ENCODE measurements around the gene GALR2. TPM values are rescaled to one million over a fixed set of nuclear protein-coding genes. Genes with fewer than 3 reads are reported as not detected.

Gene GALR2
- total RNA-seq, 1 donor from 2014 or later: 3.3 TPM

DNA sequence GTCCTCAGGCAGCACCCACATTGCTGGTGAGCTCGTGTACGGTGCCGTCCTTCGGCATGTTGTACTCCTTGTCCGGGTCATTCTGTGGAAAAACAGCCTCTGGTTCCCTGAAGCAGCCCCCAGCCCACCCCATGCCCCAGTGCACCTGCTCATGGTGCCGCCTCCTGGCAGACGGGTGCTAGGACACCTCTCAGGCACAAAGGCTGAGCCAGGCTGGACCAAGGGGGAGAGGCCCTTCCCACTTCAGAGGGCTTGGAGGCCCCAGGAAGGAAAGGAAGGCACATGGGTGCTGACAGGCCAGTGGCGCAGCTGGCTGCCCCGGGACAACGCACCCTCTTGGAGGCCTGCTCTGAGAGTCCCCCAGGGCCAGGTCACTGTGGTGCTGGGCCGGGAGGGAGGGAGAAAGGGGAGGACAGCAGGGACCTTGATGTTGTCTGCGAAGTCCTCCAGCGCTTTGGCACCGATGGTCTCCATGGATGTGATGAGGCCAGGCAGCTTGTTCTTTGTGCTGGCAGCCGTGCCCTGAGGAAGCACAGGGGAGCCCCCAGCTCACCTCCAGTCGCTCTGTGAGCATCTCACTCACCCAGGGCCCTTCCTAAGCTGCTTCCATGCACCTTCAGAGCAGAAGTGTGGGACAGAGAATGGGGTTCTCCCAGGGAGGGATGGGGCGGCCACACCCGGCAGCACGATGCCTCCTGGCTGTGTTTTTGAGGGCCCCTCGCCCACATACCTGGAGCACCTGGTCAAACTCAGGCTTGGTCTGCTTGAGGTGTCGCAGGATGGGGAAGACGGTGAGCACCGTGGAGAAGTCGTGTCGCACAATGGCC is 13.7 kb downstream of the GALR2 start:
- DNase-seq: no peak
- TF ChIP-seq, protein P1, sequence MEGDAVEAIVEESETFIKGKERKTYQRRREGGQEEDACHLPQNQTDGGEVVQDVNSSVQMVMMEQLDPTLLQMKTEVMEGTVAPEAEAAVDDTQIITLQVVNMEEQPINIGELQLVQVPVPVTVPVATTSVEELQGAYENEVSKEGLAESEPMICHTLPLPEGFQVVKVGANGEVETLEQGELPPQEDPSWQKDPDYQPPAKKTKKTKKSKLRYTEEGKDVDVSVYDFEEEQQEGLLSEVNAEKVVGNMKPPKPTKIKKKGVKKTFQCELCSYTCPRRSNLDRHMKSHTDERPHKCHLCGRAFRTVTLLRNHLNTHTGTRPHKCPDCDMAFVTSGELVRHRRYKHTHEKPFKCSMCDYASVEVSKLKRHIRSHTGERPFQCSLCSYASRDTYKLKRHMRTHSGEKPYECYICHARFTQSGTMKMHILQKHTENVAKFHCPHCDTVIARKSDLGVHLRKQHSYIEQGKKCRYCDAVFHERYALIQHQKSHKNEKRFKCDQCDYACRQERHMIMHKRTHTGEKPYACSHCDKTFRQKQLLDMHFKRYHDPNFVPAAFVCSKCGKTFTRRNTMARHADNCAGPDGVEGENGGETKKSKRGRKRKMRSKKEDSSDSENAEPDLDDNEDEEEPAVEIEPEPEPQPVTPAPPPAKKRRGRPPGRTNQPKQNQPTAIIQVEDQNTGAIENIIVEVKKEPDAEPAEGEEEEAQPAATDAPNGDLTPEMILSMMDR (IDR thresholded peaks at IDR 0.05; ENCODE audit: partially characterized antibody, unreplicated experiment): no peak
- H3K9me3 Mint-ChIP-seq (ENCODE audit: unreplicated experiment): no peaks in the 10 kb centered on the region
- no peak overlapping the region for H3K4me3 Mint-ChIP-seq (ENCODE audit: unreplicated experiment)
- H3K27me3 Mint-ChIP-seq (ENCODE audit: unreplicated experiment): peaks cover 11% of the 10 kb centered on the region
- H3K4me1 Mint-ChIP-seq (ENCODE audit: low read depth, unreplicated experiment): no peaks in the 10 kb centered on the region
- H3K27ac Mint-ChIP-seq (ENCODE audit: unreplicated experiment): no peak overlapping the region
- H3K36me3 Mint-ChIP-seq (ENCODE audit: unreplicated experiment): peaks cover 5% of the 10 kb centered on the region

DNA sequence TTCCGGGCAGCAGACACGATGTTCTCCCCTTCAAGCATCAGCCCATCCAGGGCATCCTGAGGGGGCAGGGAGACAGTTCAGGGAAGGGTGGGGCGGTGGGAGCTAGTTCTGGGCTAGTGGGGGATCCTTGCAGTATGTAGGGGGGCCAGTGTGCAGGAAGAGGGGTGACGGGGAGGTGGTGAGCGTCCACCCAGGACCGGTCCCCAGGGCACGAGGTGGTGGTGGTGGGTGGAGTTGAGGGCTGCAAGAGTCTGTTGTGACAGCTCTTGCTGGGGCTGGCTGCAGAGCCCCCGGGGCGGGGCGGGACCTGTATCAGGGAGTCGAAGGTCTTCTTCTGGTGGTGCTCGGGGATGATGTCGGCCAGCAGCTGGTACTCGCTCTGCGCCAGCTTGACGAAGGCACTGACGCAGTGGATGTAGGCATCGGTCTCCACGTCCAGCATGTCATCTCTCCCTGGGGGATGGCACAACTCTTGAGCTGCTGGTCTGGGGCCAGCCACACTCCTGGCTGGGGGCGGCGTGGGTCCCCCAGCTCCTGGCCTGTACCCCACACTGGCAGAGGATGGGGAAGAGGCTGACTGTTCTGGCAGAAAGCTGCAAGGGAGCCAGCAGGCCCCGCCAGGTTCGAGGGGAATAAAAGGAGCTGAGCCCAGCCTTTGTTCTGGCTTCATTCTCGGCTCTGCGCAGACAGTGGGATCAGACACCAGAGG is 14.4 kb downstream of the GALR2 start:
- Mint-ChIP-seq H3K27me3 (ENCODE audit: unreplicated experiment) (peaks cover 14% of the 10 kb centered on the region), H3K36me3 (ENCODE audit: unreplicated experiment) (peaks cover 5% of the 10 kb centered on the region), H3K27ac (ENCODE audit: unreplicated experiment) (no peak overlapping the region), H3K4me1 (ENCODE audit: low read depth, unreplicated experiment) (no peaks in the 10 kb centered on the region), H3K9me3 (ENCODE audit: unreplicated experiment) (no peaks in the 10 kb centered on the region), H3K4me3 (ENCODE audit: unreplicated experiment) (no peak overlapping the region)
- DNase-seq: no peak
- TF ChIP-seq, protein P1 (IDR thresholded peaks at IDR 0.05; ENCODE audit: partially characterized antibody, unreplicated experiment): no peak

DNA sequence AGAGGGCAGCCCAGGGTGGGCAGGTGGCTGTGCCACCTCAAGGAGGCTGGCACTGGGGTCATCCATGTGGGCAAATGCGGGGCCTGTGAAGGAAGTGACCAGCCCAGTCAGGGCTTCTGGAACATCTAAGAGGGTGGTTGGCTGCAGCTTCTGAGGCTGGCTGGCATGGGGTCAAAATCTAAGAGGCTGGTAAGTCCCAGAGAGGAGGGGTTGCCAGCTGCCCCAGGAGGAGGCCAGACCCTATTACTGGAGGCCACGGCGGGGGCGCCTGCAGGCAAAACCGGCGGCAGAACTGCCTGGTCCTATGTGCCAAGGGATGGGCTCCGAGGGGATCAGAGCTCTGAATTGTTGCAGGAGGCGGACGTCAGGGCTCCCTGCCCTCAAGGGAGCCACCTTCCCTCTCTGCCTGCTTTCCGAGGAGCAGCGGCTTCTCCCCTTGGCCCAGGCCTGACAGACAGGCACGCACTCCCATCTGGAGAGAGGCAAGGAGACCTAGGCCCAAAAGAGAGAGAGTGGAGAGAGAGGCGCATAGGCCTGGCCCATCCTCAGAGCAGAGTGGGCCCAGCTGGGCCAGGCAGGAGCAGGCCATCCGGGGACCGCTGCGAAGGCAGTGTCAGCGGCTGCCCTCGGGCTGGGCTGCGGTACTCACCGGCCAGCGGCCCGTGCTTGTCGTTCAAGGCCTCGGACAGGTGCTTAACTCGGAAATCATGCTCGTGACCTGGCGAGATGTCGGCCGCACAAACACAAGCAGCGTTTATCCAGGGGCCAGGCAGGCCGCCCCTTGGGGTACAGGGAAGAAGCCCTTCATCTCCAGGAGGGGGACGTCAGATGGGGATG is 15.3 kb downstream of the GALR2 start:
- no peak overlapping the region for H3K27ac Mint-ChIP-seq (ENCODE audit: unreplicated experiment)
- no peak overlapping the region for H3K4me3 Mint-ChIP-seq (ENCODE audit: unreplicated experiment)
- TF ChIP-seq, protein P1 (IDR thresholded peaks at IDR 0.05; ENCODE audit: partially characterized antibody, unreplicated experiment): no peak
- H3K4me1 Mint-ChIP-seq (ENCODE audit: low read depth, unreplicated experiment): no peaks in the 10 kb centered on the region
- no peak for DNase-seq
- peaks cover 11% of the 10 kb centered on the region for H3K27me3 Mint-ChIP-seq (ENCODE audit: unreplicated experiment)
- H3K36me3 Mint-ChIP-seq (ENCODE audit: unreplicated experiment): no peaks in the 10 kb centered on the region
- H3K9me3 Mint-ChIP-seq (ENCODE audit: unreplicated experiment): no peaks in the 10 kb centered on the region

DNA sequence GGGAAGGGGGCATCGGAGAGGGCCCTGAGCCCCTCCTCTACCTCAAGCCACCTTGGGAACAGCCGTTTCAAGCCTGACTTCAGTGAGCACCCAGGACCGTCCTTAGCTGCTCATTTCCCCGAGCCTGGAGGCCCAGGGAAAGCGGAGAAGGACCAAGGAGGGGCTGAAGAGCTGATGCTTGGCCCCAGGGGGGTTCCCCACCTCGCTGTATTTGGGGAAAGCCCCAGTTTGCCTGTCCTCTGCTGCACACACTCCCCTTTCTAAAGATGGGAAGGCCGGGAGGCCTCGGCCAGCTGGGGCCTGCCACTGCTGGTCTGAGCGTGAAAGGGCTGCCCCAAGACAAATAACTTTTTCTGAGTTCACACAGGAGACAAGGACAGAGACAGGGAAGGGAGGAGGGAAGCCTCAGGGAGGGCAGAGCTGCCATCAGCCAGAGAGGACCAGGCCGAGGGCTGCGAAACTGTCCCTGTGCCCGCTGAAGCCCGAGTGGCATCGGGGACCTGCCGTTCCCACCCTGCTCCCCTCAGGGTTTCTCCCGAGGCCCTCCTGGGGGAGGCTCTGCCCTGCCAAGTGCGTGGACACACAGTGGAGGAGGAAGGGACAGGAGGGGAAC is 16.0 kb downstream of the GALR2 start:
- no peaks in the 10 kb centered on the region for H3K36me3 Mint-ChIP-seq (ENCODE audit: unreplicated experiment)
- peaks cover 11% of the 10 kb centered on the region for H3K27me3 Mint-ChIP-seq (ENCODE audit: unreplicated experiment)
- H3K4me1 Mint-ChIP-seq (ENCODE audit: low read depth, unreplicated experiment): no peaks in the 10 kb centered on the region
- TF ChIP-seq, protein P1 (IDR thresholded peaks at IDR 0.05; ENCODE audit: partially characterized antibody, unreplicated experiment): no peak
- DNase-seq: no peak
- no peak overlapping the region for H3K27ac Mint-ChIP-seq (ENCODE audit: unreplicated experiment)
- no peak overlapping the region for H3K4me3 Mint-ChIP-seq (ENCODE audit: unreplicated experiment)
- no peaks in the 10 kb centered on the region for H3K9me3 Mint-ChIP-seq (ENCODE audit: unreplicated experiment)
